Measurements from ENCODE around the gene ATP2A3.
A peak's percentile ranks its signal among the peaks of the same experiment; 100 is the strongest.

ATP2A3 gene

DNA sequence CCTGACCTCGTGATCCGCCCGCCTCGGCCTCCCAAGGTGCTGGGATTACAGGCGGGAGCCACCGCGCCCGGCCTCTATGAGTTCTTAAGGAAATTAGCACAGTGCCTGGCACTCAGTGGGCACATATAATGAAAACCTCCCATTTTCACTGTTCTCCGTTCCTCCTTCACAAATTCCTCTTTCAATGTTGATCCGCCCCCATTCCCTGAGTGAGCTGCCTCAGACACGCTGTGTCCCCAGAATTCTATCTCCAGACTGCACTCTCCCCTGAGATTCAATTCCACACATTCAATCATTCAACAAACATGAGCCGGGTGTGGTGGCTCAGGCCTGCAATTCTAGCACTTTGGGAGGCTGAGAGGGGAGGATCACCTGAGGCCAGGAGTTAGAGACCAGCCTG, 55.0 kb downstream of the ATP2A3 start:
- ATAC-seq (replicated peaks) (no peak), DNase-seq (no peak)
- Mint-ChIP-seq H3K27ac (peak overlapping the region in 1 of 2 donors; percentile 93), H3K9me3 (no peaks in the 10 kb centered on the region), H3K36me3 (ENCODE audit: insufficient read depth) (no peaks in the 10 kb centered on the region), H3K4me3 (no peak overlapping the region), H3K4me1 (ENCODE audit: low read depth in 2 of 2) (peaks cover 14 to 16% of the 10 kb centered on the region in 2 donors), H3K27me3 (no peaks in the 10 kb centered on the region)

- Mint-ChIP-seq H3K27ac (peak overlapping the region in 1 of 2 donors; percentile 32), H3K27me3 (no peaks in the 10 kb centered on the region), H3K9me3 (no peaks in the 10 kb centered on the region), H3K4me1 (ENCODE audit: low read depth in 2 of 2) (peaks cover 5 to 9% of the 10 kb centered on the region in 2 donors), H3K36me3 (ENCODE audit: insufficient read depth) (no peaks in the 10 kb centered on the region), H3K4me3 (no peak overlapping the region)
- ATAC-seq (replicated peaks), result no peak
- DNase-seq, result no peak
These were observed 56.6 kb downstream of the ATP2A3 start for GRCh38 chr17:3907483-3908216.

DNA sequence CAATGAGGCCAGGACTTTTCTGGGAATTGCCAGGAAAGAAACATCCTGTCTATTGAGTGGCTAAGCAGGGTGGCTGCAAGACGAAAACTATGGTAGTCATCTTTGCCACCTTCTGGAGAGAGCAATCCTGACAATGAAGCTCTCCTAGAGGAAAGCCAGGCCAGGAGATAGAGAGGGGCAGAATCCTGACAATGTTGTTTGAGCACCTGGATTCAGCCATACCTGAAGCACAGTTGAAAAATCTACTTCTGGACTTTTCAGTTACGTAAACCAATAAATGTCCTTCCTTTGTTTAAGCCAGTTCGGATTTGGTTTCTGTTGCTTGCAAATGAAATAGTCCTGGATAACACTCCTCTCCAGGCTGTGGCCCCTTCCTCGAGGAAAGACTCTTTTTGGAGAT, 57.4 kb downstream of the ATP2A3 start:
- no peaks in the 10 kb centered on the region for H3K9me3 Mint-ChIP-seq
- no peak for ATAC-seq (replicated peaks)
- H3K4me3 Mint-ChIP-seq, result no peak overlapping the region
- peak overlapping the region in 1 of 2 donors; percentile 28 for H3K27ac Mint-ChIP-seq
- H3K36me3 Mint-ChIP-seq (ENCODE audit: insufficient read depth), result no peaks in the 10 kb centered on the region
- no peaks in the 10 kb centered on the region for H3K27me3 Mint-ChIP-seq
- no peak for DNase-seq
- H3K4me1 Mint-ChIP-seq (ENCODE audit: low read depth in 2 of 2), result peaks cover 5 to 9% of the 10 kb centered on the region in 2 donors

DNA sequence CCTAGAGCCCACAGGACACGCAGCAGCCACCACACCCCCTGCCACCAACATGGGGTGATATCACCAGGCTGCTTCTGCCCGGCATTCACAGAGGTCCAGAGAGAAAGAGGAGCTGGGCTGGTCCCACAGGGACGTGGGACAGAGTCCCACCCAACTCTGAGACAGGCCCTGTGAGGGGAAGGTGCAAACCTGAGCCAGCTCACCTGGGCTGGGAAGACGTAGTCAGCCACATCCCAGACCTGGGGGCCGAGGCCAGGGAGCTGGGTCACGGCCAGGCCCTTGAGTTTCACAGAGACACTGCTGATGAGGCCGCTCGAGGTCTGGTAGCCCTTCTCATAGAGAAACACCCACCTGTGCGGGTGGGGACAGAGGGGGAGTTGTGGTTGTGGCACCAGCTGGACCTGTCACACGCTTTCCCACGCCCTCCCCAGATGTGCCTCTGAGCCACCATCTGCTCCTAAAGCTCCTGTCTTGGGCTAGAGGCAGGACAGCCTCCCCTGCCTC, 59.2 kb downstream of the ATP2A3 start:
- no peak for ATAC-seq (replicated peaks)
- no peaks in the 10 kb centered on the region for H3K36me3 Mint-ChIP-seq (ENCODE audit: insufficient read depth)
- no peaks in the 10 kb centered on the region for H3K27me3 Mint-ChIP-seq
- no peak overlapping the region for H3K27ac Mint-ChIP-seq
- no peaks in the 10 kb centered on the region for H3K4me1 Mint-ChIP-seq (ENCODE audit: low read depth in 2 of 2)
- no peaks in the 10 kb centered on the region for H3K9me3 Mint-ChIP-seq
- DNase-seq, result no peak
- H3K4me3 Mint-ChIP-seq, result no peak overlapping the region

DNA sequence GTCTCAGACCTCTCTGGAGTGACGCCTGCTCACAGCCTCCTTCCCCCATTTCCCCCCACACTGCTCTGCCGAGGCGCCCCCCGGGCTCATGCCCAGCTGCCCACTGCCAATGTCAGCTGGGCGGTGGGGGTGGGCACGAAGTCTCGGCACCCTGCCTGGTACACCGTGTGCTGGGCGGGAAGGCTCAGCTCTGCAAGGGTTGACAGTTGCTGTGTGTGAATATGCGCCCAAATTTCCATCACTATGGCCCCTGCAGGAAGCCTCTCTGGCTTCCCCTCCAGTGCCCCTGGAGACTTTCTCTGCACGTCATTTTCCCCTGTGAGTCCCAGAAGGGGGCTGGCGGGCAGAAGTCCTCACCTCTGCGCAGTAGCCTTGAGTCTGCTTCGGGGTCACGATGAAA, 59.7 kb downstream of the ATP2A3 start:
- Mint-ChIP-seq H3K4me1 (ENCODE audit: low read depth in 2 of 2) (no peaks in the 10 kb centered on the region), H3K4me3 (no peak overlapping the region), H3K27me3 (no peaks in the 10 kb centered on the region), H3K36me3 (ENCODE audit: insufficient read depth) (no peaks in the 10 kb centered on the region), H3K9me3 (no peaks in the 10 kb centered on the region), H3K27ac (no peak overlapping the region)
- DNase-seq (no peak), ATAC-seq (replicated peaks) (peak; percentile 21)

- H3K4me1 Mint-ChIP-seq (ENCODE audit: low read depth in 2 of 2), result no peaks in the 10 kb centered on the region
- no peaks in the 10 kb centered on the region for H3K27me3 Mint-ChIP-seq
- H3K27ac Mint-ChIP-seq, result no peak overlapping the region
- ATAC-seq (replicated peaks) (no peak), DNase-seq (no peak)
- no peaks in the 10 kb centered on the region for H3K36me3 Mint-ChIP-seq (ENCODE audit: insufficient read depth)
- H3K9me3 Mint-ChIP-seq, result no peaks in the 10 kb centered on the region
- H3K4me3 Mint-ChIP-seq, result no peak overlapping the region
These were observed 60.4 kb downstream of the ATP2A3 start for GRCh38 chr17:3903881-3904290.

DNA sequence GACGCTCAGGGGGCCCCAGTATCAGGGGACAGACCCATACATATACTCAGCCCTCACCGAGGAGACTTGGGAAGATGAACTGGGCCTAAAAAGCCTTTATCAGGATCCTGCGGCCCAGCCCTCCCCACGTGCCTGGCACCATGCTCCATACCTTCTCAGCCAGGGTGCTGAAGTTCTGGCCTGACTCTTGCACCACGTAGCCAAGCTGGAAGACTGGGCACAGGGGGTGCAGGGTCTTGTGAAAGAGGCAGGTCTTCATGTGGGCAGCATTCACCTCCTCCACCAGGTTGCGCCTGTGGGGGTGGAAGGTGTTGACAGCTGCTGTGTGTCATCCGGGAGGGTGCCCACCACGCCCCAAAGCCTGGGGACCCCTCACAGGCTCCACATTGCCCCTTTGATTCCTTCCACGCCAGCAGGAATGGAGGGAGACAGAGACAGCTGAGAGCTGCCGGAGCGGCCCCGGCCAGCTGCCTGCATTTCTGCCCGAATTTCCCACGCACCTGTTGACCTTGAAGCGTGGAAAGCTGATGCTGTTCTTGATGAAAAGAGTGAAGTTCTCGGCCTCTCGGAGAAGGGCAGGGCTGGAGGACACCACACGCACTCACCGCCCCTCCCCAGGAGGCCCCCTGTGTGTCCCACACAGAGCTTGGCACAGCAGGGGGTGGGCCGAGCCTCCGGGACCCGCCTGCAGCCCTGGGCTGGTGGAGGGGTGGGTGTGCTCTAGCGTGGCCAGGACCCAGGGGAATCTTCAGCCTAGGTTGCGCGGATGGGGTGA, 61.0 kb downstream of the ATP2A3 start:
- Mint-ChIP-seq H3K9me3 (no peaks in the 10 kb centered on the region), H3K27ac (no peak overlapping the region), H3K4me3 (no peak overlapping the region), H3K36me3 (ENCODE audit: insufficient read depth) (no peaks in the 10 kb centered on the region), H3K4me1 (ENCODE audit: low read depth in 2 of 2) (no peaks in the 10 kb centered on the region), H3K27me3 (no peaks in the 10 kb centered on the region)
- DNase-seq, result no peak
- ATAC-seq (replicated peaks), result no peak

DNA sequence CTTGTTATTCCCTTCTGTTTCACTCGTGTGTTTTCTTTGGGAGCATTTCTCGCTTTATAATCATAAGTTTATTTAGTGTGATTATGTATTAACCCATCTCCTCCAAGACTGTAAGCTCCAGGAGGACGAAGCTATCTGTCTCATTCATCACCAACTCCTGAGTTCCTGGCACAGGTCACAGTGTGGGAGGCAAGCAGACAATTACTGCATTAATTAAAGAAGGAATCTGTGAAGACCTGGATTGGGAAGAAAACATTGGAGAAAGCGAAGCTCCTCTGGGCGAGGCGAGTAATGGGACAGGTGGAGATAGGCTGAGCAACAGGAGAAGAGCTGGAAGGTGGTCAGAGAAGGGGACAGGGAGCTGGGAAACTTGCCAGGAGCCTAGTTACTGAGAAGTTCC, 63.6 kb downstream of the ATP2A3 start:
- no peak for ATAC-seq (replicated peaks)
- Mint-ChIP-seq H3K36me3 (ENCODE audit: insufficient read depth) (peaks cover 5% of the 10 kb centered on the region), H3K9me3 (no peaks in the 10 kb centered on the region), H3K4me3 (no peak overlapping the region), H3K27ac (no peak overlapping the region), H3K4me1 (ENCODE audit: low read depth in 2 of 2) (no peaks in the 10 kb centered on the region), H3K27me3 (no peaks in the 10 kb centered on the region)
- DNase-seq, result no peak

- Mint-ChIP-seq H3K36me3 (ENCODE audit: insufficient read depth) (peaks cover 12% of the 10 kb centered on the region), H3K4me3 (no peak overlapping the region), H3K4me1 (ENCODE audit: low read depth in 2 of 2) (peaks cover 8 to 12% of the 10 kb centered on the region in 2 donors), H3K9me3 (no peaks in the 10 kb centered on the region), H3K27ac (no peak overlapping the region), H3K27me3 (no peaks in the 10 kb centered on the region)
- ATAC-seq (replicated peaks), result no peak
- no peak for DNase-seq
These were observed 66.5 kb downstream of the ATP2A3 start for GRCh38 chr17:3897731-3898130.

DNA sequence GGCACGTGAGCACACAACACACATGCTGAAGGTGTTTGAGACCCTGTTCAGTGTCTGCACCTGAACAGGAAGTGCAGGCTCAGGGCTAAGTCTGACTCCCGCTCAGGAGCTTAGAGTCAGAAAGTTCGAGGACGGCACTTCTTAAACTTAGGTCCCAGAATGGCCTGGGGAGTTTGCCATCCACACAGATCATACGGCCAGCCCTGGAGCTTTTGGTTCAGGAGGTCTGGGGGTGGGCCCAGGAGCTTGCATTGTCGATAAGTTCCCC, 67.3 kb downstream of the ATP2A3 start:
- Mint-ChIP-seq H3K4me3 (no peak overlapping the region), H3K27me3 (no peaks in the 10 kb centered on the region), H3K4me1 (ENCODE audit: low read depth in 2 of 2) (peaks cover 9 to 14% of the 10 kb centered on the region in 2 donors), H3K36me3 (ENCODE audit: insufficient read depth) (peaks cover 12% of the 10 kb centered on the region), H3K9me3 (no peaks in the 10 kb centered on the region), H3K27ac (peak overlapping the region in 1 of 2 donors; percentile 46)
- ATAC-seq (replicated peaks) (no peak), DNase-seq (no peak)

DNA sequence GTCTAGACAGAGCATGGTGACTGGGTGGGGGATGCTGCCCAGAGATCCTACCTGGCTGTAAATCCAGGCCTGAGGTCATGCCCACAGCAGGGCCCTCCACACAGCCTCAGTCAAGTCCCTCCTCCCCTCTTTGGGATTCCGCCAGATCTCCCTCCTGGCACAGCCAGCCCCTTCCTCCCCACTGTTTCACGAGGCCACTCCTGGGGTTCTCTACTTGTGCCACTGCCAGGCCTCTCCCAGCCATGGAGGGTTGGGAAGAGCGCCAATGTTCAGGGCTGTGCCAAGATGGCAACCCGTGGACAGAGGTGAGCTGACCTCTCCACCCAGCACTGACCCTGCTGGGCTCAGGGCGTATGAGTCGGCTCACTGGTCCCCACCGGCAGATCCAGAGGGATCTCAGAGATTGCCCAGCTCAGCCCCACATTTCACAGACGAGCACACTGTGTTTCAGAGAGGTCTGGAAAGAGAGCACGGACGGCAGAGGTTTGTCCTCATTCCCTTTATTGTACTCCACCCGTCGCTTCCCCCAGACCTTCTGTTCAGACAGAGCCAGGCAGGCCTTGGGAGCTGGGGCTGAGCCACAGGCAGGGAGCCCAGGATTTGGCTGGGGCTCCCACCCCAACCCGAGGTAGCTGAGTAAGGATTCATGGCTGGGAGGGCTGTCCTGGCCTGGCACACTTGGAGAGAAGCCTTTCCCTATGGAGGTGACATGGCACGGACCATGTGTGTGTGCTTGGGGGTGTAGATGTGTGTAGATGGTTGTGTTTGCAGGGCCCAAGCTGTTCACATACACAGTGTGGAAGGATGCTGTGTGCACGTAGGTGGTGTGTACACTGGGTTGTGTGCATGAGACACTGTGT, 67.9 kb downstream of the ATP2A3 start:
- H3K27ac Mint-ChIP-seq, result no peak overlapping the region
- ATAC-seq (replicated peaks) (no peak), DNase-seq (no peak)

DNA sequence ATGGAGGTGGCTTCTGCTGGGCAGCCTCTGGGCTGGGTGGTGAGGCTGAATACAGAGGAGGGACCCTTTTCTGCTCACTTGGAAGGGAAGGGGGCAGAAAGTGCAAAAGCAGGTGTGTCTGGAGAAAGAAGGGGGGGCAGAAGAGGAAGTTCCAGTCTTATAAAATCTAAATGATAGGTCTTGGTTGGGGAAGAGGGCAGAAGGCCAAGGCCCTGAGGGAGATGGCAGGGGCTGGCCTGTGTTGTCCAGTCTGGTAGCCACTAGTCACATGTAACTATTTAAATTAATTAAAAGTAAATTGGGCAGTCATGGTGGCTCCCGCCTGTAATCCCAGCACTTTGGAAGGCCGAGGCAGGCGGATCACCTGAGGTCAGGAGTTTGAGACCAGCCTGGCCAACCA, 68.9 kb downstream of the ATP2A3 start:
- no peaks in the 10 kb centered on the region for H3K9me3 Mint-ChIP-seq
- peaks cover 18 to 26% of the 10 kb centered on the region in 2 donors for H3K4me1 Mint-ChIP-seq (ENCODE audit: low read depth in 2 of 2)
- DNase-seq (no peak), ATAC-seq (replicated peaks) (no peak)
- H3K27ac Mint-ChIP-seq, result no peak overlapping the region
- no peaks in the 10 kb centered on the region for H3K27me3 Mint-ChIP-seq
- peaks cover 12% of the 10 kb centered on the region for H3K36me3 Mint-ChIP-seq (ENCODE audit: insufficient read depth)
- no peak overlapping the region for H3K4me3 Mint-ChIP-seq

More for the DNA sequence above, 67.9 kb downstream of the ATP2A3 start:
- H3K4me3 Mint-ChIP-seq, result no peak overlapping the region
- no peaks in the 10 kb centered on the region for H3K9me3 Mint-ChIP-seq
- no peaks in the 10 kb centered on the region for H3K27me3 Mint-ChIP-seq
- peaks cover 15 to 19% of the 10 kb centered on the region in 2 donors for H3K4me1 Mint-ChIP-seq (ENCODE audit: low read depth in 2 of 2)
- peaks cover 12% of the 10 kb centered on the region for H3K36me3 Mint-ChIP-seq (ENCODE audit: insufficient read depth)

DNA sequence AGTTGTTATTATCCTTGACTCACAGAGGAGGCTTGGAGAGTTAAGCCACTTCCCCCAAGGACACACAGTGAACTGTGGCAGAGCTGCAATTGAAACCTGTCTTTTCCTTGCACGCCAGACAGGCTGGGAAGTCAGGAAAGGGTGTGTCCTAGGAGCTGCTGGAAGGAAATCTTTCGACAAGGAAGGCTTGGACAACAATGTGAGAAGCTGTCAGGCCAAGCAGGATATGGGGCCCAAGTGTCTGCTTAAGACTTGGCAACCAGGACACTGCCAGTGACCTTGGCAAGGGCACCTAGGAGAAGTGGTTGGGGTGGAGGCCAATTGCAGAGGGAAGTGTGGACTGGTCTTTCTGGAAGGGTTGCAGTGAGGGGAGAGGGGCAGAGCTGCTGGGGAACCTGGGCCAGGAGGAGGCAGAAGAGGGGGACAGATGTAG, 69.3 kb downstream of the ATP2A3 start:
- no peak for DNase-seq

More for the DNA sequence above, 69.3 kb downstream of the ATP2A3 start:
- Mint-ChIP-seq H3K4me3 (no peak overlapping the region), H3K27ac (no peak overlapping the region), H3K9me3 (no peaks in the 10 kb centered on the region), H3K4me1 (ENCODE audit: low read depth in 2 of 2) (peaks cover 18 to 26% of the 10 kb centered on the region in 2 donors), H3K27me3 (no peaks in the 10 kb centered on the region), H3K36me3 (ENCODE audit: insufficient read depth) (peaks cover 12% of the 10 kb centered on the region)
- ATAC-seq (replicated peaks), result no peak
